Ovary (tissue), 3 donors: ENCODE data around the gene VILL.

ENCODE experiments used
- EP300 ChIP-seq: sonication (generic); formaldehyde crosslinking; IDR thresholded peaks from one replicate; pipeline ENCODE4 v1.6.1; 2017; ENCODE audit warnings: antibody characterized with exemption
- TF ChIP-seq, protein P1 (sequence below), 3 donors: fragments of 450-650 bp in 2 of 3; fragments of 200-600 bp in 1 of 3; IDR thresholded peaks; one replicate each; pipeline versions ENCODE4 v1.5.1 to v1.8.0; 2016 to 2022; ENCODE audit warnings: antibody characterized with exemption in 3 of 3, mild to moderate bottlenecking in 1 of 3
- donor health status: DM: no; HTN: no; CAD: no.

DNA sequence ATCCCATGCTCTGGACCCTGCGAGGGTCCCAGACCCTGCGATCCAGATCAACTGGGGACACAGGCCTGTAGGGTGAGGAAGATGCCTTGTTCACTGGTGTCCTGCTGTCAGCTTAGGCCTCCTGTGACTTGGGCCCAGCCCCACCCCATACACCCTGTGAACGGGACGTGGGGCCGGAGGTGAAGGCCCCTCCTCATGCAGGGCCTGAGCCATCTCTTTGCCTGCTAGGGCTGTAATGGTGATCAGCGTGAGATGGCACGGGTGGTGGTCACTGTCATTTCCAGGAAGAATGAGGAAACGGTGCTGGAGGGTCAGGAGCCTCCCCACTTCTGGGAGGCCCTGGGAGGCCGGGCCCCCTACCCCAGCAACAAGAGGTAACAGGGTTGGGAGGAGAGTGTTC, 12.4 kb downstream of the VILL start:
- TF ChIP-seq, protein P1, sequence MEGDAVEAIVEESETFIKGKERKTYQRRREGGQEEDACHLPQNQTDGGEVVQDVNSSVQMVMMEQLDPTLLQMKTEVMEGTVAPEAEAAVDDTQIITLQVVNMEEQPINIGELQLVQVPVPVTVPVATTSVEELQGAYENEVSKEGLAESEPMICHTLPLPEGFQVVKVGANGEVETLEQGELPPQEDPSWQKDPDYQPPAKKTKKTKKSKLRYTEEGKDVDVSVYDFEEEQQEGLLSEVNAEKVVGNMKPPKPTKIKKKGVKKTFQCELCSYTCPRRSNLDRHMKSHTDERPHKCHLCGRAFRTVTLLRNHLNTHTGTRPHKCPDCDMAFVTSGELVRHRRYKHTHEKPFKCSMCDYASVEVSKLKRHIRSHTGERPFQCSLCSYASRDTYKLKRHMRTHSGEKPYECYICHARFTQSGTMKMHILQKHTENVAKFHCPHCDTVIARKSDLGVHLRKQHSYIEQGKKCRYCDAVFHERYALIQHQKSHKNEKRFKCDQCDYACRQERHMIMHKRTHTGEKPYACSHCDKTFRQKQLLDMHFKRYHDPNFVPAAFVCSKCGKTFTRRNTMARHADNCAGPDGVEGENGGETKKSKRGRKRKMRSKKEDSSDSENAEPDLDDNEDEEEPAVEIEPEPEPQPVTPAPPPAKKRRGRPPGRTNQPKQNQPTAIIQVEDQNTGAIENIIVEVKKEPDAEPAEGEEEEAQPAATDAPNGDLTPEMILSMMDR (IDR thresholded peaks at IDR 0.05): no peak
- no peak for TF ChIP-seq EP300
